ENCODE measurements around the gene MAMDC4. TPM values are rescaled to one million over a fixed set of nuclear protein-coding genes. Genes with fewer than 3 reads are reported as not detected.

MAMDC4 gene
- total and polyA plus RNA-seq, 12 donors, result 4.1 to 45.4 (median 8.3) TPM

DNA sequence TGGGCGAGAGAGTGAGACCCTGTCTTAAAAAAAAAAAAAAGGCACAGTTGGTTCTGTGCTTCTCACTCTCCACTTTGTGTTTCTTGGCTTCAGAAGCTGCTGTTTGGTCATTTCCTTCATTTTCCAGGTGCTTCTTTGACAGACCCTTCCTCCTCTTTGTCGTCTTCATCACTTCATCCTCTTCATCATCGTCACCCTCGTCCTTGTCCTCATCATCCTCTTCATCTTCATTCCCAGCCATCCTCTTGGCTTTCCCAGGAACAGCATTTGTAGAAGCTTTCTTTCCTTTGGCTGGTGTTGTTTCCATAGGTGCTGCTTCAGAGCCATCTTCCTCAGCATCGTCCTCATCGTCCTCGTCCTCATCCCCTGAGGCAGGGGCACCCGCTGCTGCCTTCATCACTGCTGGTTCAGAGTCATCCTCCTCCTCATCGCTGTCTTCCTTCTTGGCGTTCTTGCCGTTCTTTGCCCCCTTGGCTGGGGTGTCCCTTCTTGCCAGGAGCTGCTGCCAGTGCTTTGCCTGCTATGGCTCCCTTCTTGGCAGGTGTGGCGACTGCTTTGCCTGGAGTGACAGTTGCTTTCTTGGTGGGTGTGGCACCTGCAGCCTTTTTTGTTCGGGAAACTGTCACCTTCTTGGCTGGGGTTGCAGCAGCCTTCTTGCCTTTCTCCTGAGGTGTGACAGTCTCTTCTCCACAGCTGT is 37.3 kb upstream of the MAMDC4 start:
- Histone ChIP-seq H3K36me3 (peaks cover 0 to 65% (median 3%) of the 10 kb centered on the region in 9 donors), H3K4me3 (no peak overlapping the region), H3K27me3 (no peaks in the 10 kb centered on the region), H3K27ac (no peak overlapping the region), H3K9me3 (no peaks in the 10 kb centered on the region), H3K4me1 (peaks cover 0 to 15% (median 11%) of the 10 kb centered on the region in 9 donors)
- TF ChIP-seq, protein P1, sequence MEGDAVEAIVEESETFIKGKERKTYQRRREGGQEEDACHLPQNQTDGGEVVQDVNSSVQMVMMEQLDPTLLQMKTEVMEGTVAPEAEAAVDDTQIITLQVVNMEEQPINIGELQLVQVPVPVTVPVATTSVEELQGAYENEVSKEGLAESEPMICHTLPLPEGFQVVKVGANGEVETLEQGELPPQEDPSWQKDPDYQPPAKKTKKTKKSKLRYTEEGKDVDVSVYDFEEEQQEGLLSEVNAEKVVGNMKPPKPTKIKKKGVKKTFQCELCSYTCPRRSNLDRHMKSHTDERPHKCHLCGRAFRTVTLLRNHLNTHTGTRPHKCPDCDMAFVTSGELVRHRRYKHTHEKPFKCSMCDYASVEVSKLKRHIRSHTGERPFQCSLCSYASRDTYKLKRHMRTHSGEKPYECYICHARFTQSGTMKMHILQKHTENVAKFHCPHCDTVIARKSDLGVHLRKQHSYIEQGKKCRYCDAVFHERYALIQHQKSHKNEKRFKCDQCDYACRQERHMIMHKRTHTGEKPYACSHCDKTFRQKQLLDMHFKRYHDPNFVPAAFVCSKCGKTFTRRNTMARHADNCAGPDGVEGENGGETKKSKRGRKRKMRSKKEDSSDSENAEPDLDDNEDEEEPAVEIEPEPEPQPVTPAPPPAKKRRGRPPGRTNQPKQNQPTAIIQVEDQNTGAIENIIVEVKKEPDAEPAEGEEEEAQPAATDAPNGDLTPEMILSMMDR (IDR thresholded peaks at IDR 0.05), result no peak
- DNase-seq (no peak), ATAC-seq (no peak)
- intact Hi-C loops (cut with DNase I), result no loop called here
- 94 to 95% methylated on average over 13 of the region's 13 CpGs for WGBS, 2 donors

DNA sequence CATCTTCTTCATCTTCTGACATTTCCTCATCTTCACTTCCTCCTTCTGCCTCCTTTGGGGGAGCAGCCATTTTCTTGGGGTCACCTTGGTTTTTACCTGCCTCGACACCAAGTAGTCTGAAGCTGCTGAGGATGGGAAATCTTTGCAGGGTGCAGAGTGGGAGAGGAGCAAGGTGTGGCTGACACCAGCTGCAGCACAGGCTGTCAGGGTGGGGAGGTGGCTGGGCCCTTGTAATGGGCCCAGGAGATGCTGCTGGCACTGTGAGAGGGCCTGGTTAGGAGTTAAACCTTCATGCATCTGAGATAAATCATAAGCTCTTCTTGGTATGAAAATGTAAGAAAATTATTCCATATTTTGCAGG is 36.7 kb upstream of the MAMDC4 start:
- DNase-seq (no peak), ATAC-seq (no peak)
- Histone ChIP-seq H3K4me1 (peaks cover 0 to 11% (median 5%) of the 10 kb centered on the region in 9 donors), H3K27ac (no peak overlapping the region), H3K36me3 (peaks cover 0 to 61% (median 3%) of the 10 kb centered on the region in 9 donors), H3K4me3 (no peak overlapping the region), H3K9me3 (no peaks in the 10 kb centered on the region), H3K27me3 (no peaks in the 10 kb centered on the region)
- intact Hi-C loops (cut with DNase I), result no loop called here
- WGBS, 2 donors, result 0 to 54% methylated on average over 1 of the region's 1 CpG
- TF ChIP-seq, protein P1 (IDR thresholded peaks at IDR 0.05), result no peak

DNA sequence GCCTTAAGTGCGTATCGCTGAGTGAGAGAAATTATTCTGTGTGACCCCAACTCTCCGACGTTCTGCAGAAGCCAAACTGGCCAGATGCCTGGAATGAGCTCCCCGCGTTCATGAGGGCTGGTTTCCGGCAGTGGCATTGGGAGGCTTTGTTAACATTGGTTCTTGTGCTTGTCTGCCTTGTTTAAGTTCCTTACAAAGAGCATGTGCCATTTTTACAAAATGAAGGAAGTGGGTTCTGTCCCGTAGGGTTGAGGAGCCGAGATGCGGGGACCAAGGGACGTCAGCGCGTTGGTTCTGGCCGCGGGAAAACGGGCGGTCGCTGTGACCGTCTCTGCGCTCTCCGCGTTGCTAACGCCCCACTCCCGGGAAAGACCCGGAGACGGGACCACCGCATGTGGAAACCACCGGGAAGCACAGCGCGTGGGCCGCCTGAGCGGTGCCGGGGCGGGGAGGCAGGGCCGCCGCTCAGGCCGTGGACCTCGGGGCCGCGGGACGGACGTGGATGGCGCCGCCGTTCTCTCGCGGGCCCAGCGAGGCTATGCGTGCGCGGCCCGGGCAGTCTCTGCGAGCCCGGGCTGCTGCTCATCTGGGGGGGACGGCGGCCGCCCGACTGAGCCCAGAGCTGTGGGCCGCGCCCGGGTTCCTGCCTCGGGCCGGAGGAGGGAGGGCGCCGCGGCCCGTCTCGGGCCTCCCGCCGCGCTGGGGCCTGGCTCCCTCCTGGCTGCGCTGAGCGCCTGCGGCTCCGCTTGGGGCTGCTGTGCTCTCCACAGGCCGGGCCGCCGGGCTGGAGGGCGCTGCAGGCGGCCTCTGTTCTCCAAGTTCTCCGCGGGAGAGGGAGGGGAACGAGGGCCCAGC is 30.9 kb upstream of the MAMDC4 start:
- no peaks in the 10 kb centered on the region for H3K9me3 ChIP-seq
- peak overlapping the region in 6 of 10 donors; percentile 6 to 50 (median 20) for H3K27ac ChIP-seq
- peak overlapping the region in 9 of 10 donors; percentile 31 to 56 (median 48) for H3K4me3 ChIP-seq
- peak; percentile 54 to 83 (median 70) for ATAC-seq
- no peak for DNase-seq
- H3K36me3 ChIP-seq, result peaks cover 0 to 49% (median 6%) of the 10 kb centered on the region in 9 donors
- TF ChIP-seq, protein P1 (IDR thresholded peaks at IDR 0.05), result peak in 1 of 9 donors; percentile 16
- 10% methylated on average over 61 to 83 of the region's 83 CpGs for WGBS, 2 donors
- intact Hi-C loops (cut with DNase I), result no loop called here
- no peaks in the 10 kb centered on the region for H3K27me3 ChIP-seq
- H3K4me1 ChIP-seq, result peaks cover 0 to 17% (median 8%) of the 10 kb centered on the region in 9 donors

DNA sequence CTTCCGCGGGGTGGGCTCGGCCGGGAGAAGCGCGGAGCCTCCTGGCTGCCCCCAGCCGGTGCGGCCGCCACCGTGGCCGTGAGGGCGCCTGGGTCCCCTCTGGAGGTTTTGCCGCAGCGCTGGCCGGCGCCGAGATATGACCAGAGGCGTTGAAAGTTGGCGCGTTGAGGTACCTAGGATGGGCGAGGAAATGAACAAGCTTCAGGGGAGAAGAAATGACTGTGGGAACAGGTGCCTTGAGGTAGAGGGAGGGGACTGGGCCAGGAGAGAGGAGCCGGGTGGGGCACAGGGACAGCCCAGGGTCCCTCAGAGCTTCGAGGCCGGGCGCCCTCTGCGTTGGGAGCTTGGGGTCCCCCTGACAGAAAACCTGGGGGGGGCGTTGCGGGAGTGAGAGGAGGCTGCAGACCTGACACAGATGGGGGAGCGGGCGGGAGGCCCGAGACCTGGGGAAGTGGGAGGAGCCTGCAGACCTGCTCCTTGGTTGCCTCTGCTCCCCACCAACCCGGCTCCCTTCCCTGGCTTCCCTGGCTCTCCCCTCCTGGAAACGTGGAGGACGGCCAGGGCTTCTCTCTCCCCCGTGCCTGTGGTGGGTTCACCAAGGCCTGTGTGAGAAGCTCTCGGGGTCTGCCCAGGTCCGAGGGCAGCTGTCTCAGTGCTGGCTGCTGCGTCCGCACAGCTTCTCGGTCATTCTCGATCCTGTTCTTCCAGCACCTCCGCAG is 30.2 kb upstream of the MAMDC4 start:
- WGBS, 2 donors, result 55 to 65% methylated on average over 41 to 42 of the region's 42 CpGs
- no peak for DNase-seq
- H3K36me3 ChIP-seq, result peaks cover 0 to 51% (median 6%) of the 10 kb centered on the region in 9 donors

More for the DNA sequence above, 30.2 kb upstream of the MAMDC4 start:
- TF ChIP-seq, protein P1 (IDR thresholded peaks at IDR 0.05), result no peak
- intact Hi-C loops (cut with DNase I), result no loop called here
- H3K4me3 ChIP-seq, result peak overlapping the region in 9 of 10 donors; percentile 31 to 56 (median 48)
- peak overlapping the region in 5 of 10 donors; percentile 6 to 50 (median 31) for H3K27ac ChIP-seq
- no peaks in the 10 kb centered on the region for H3K27me3 ChIP-seq
- H3K4me1 ChIP-seq, result peaks cover 0 to 17% (median 8%) of the 10 kb centered on the region in 9 donors
- H3K9me3 ChIP-seq, result no peaks in the 10 kb centered on the region
- peak in 1 of 8 donors; percentile 7 for ATAC-seq

Measured in heart right ventricle (tissue), 16 donors.